HG03159 (cell line): ENCODE measurements around the gene THAP4.

Experiments used
- ATAC-seq: cut with Tn5 transposase; IDR thresholded peaks from one replicate; pipeline ENCODE4 v1.9.1; 2021; ENCODE audit warnings: mild to moderate bottlenecking, moderate library complexity; ENCODE audit not compliant: unreplicated experiment

The THAP4 gene, protein sequence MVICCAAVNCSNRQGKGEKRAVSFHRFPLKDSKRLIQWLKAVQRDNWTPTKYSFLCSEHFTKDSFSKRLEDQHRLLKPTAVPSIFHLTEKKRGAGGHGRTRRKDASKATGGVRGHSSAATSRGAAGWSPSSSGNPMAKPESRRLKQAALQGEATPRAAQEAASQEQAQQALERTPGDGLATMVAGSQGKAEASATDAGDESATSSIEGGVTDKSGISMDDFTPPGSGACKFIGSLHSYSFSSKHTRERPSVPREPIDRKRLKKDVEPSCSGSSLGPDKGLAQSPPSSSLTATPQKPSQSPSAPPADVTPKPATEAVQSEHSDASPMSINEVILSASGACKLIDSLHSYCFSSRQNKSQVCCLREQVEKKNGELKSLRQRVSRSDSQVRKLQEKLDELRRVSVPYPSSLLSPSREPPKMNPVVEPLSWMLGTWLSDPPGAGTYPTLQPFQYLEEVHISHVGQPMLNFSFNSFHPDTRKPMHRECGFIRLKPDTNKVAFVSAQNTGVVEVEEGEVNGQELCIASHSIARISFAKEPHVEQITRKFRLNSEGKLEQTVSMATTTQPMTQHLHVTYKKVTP

GRCh38 chr2:241637018-241637794, at the start of gene THAP4, which contains the start of gene ATG4B:
Gene THAP4 (minus strand): TSS chr2:241637158. CDS start chr2:241637017, 141 bp downstream.
Gene ATG4B (plus strand): TSS chr2:241637693. CDS start chr2:241637715, 22 bp downstream.
- ATAC-seq = peak; percentile 59

GRCh38 chr2:241686324-241686649, 49.3 kb upstream of the THAP4 start:
- ATAC-seq = peak; percentile 11

DNA sequence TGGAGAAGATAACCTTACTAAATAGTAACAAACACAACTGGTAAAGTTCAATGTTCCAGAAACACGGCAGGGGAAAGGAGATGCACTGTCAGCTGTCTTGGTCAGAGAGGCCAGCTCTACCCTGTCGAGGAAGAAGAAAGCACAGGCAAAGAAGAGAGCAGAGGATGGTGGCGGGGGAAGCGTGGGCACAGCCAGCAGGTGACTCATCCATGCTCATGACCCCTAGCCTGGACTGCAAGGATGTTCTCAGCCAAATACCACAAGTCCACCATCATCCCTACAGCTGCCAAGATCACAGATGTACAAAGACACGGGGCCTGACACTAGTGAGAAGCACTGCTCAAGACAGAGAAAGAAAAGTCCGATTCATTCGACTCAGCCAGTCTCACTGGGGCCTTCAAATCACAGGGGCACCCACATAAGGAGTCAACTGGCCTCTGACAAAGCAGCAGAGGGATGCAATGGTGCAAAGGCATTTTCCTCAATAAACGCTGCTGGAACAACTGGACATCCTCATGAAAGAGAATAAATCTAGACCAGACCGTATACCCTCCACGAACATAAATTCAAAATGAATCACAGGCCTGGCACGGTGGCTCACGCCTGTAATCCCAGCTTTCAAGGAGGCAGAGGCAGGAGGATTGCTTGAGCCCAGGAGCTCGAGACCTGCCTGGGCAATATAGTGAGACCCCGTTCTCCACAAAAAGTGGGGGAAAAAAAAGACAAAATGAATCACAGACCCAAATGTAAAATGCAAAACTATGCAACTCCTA, 44.1 kb upstream of the THAP4 start:
- no peak for ATAC-seq

- ATAC-seq = no peak
These were observed 43.1 kb upstream of the THAP4 start for GRCh38 chr2:241680044-241680443.

GRCh38 chr2:241678784-241679540, 42.0 kb upstream of the THAP4 start:
- ATAC-seq = no peak

DNA sequence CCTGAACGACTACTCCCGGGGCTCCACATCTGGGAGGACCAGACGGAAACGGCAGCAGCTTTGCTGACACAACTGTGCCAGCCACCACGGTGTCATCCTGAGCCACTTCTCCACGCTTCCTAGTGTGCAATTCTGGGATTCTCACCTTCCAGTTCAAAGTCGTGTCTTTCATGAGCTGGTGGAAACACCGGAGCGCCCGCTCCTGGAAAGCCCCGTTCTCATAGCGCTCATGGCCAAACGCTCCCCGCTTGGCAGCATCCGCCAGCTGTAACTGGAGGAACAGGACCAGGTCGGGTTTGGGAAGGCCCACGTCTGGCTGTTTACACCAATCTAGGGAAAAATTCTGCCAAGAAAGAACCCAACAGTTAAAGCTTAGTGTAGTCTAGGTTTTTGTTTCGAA, 41.3 kb upstream of the THAP4 start:
- ATAC-seq = no peak

GRCh38 chr2:241677392-241677791, 40.4 kb upstream of the THAP4 start:
- ATAC-seq = no peak

GRCh38 chr2:241676665-241677064, 39.7 kb upstream of the THAP4 start:
- no peak for ATAC-seq

DNA sequence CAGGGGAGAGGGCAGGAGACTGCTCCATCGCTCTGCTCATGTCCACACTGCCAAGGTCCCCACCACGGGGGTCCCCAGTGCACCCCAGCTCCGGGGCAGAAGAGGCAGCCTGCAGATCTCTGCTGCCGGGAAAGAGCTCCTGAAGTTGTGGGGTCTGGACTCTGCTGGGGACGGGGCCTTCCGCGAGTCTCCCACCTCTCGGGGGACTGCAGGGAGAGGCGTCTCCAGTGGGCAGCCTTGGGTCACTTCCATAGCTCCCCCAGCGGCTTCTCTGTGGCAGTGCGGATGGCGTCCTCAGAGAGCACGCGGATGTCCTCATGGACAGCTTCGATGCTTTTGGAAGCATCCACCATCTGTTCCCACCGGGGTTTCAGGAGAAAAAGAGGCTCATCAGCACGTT, 38.9 kb upstream of the THAP4 start:
- no peak for ATAC-seq

DNA sequence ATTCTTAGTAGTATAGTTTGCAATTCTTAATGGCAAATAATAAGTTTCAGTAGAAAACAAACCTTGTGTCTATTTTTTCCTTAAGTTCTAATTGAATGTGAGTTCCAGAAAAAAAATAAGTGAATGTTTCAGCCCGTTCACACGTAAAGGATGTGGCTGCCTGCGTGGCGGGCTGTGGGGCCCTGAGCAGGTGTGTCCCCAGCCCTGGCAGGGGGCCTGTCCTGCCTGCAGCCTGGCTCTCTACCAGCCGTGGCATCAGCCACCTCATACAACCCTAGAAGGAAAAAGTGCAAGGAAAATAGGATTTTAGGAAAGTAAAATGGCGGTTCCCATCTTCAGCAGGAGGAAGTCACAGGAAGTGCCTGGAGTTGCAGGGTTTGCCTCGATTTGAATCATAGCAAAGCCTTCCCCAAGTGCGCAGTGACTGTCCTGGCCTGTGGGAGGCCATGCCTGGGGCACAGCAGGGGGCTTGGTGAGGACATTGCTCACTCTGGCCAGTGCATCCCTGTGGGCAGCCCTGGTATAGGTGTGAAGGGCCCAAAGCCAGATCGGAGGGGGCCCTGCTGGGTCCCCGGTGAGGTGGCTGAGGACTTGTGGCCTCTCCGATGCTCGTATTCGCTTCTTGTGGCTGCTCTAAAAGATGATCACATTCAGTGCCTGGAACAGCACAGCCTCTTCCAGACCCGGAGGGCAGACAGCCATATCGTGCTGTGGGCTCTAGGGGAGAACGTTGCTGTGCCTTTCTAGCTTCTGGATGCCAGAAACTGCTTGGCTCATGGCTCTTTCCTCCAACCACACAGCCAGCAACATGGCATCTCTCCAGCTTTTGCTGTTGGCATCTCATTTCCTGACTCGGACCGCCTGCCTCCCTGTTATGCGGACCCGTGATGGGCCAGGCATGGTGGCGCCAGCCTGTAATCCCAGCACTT, 37.1 kb upstream of the THAP4 start:
- no peak for ATAC-seq

DNA sequence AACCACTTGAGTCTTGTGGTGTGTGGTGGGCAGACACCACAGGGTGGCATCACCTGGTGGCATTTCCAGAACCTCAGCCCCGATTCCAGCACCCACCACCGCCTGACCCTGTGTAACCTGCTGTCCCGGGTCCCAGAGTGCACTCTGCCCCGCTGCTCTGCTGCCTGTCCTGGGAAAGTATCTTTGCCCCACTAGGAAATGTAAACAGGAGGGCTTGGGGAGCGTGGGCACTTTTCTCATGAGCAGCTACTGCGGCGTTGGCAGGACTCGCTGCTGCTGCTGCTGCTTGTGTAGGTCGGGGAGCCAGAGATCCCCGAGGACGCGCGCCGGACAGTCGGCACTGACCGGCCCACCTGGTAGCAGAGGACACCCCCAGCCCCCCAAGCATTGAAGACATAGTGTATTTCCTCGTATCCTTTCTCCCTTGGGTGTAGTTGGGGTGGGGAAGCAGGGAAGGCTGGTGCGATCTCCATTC, 36.3 kb upstream of the THAP4 start:
- no peak for ATAC-seq

- no peak for ATAC-seq
These were observed 35.6 kb upstream of the THAP4 start for GRCh38 chr2:241672243-241673188.

DNA sequence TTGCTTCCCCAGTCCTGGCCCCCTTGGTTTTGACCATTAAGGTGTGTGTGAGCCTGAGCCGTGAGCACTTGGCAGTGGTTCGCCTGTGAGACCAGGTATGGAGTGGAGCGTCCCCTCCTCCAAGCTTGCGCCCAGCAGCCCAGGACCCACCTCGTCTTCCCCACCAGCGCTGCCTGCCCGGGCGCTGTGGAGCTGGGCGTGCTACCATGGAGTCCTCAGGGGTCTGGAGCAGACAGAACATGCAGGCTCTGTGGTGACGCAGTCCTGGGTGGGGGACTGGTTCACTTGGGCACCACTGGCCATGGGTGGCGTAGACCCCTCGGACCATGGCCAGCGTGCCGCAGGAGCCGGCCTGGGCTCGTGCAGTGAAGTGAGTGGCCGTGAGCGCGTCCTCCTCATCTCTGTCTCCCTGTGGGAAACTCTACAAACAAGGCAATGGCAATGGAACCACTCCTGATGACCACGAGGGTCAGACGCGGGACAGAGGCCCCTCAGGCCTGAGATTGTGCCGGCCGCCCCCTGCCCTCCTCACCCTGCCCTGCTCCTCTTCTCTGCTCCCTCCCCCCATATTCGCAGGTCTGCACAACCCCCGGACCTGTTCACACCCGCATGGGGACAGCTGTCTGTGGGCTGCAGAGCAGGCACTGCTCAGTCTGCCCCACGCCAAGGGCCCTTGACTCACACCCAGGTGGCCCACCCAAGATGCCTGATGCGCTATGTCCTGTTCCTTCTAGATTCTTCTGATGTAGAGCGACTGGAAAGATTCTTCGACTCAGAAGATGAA, 34.7 kb upstream of the THAP4 start:
- ATAC-seq = no peak

- ATAC-seq = no peak
These were observed 33.6 kb upstream of the THAP4 start for GRCh38 chr2:241670333-241671110.

GRCh38 chr2:241668839-241669238, 31.9 kb upstream of the THAP4 start:
- ATAC-seq = no peak

DNA sequence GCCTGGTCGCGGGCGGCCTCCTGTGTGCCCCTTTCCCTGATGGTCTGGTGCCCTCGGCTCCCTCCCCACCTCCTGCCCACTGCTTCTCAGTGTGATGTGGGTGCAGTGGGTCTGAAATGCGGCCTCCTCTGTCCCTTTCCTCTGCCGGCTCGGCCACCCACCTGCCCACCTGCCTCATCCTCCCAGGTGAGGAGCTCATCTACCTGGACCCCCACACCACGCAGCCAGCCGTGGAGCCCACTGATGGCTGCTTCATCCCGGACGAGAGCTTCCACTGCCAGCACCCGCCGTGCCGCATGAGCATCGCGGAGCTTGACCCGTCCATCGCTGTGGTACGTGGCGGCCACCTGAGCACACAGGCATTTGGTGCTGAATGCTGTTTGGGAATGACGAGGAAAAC, 31.4 kb upstream of the THAP4 start:
- no peak for ATAC-seq
